Calu3 (cell line): ENCODE results near the gene CACNA1D. TPM values are rescaled to one million over a fixed set of nuclear protein-coding genes. Genes with fewer than 3 reads are reported as not detected.

Experiments used
- BruUV-seq: library from RNA; stranded (reverse); fragments of 400-500 nt; replicated peaks from 2 replicates; lab custom pipeline; 2021; lab: Mats Ljungman, UMichigan
- CTCF ChIA-PET: fragments of 300-600 bp; sonication (Branson Sonifier 250); formaldehyde crosslinking; loops from one replicate; lab custom pipeline; 2022; ENCODE audit warnings: antibody characterized with exemption; lab: Charles Lee
- DNase-seq: peaks from one replicate; pipeline ENCODE4 v3.0.0; 2022
- H3K27ac Mint-ChIP-seq: one replicate; pipeline ENCODE4 v1.8.0; 2022; ENCODE audit warnings: mixed read lengths; ENCODE audit not compliant: unreplicated experiment
- H3K27me3 Mint-ChIP-seq: one replicate; pipeline ENCODE4 v1.8.0; 2022; ENCODE audit warnings: mixed read lengths; ENCODE audit not compliant: unreplicated experiment
- H3K36me3 Mint-ChIP-seq: one replicate; pipeline ENCODE4 v1.8.0; 2022; ENCODE audit warnings: mild to moderate bottlenecking, moderate library complexity, mixed read lengths; ENCODE audit not compliant: insufficient read depth, unreplicated experiment
- H3K4me1 Mint-ChIP-seq: one replicate; pipeline ENCODE4 v1.8.0; 2022; ENCODE audit warnings: mild to moderate bottlenecking, low read depth, mixed read lengths; ENCODE audit not compliant: unreplicated experiment
- H3K4me3 Mint-ChIP-seq: one replicate; pipeline ENCODE4 v1.8.0; 2022; ENCODE audit warnings: mild to moderate bottlenecking, low read depth, moderate library complexity, mixed read lengths; ENCODE audit not compliant: unreplicated experiment
- H3K9me3 Mint-ChIP-seq: one replicate; pipeline ENCODE4 v1.8.0; 2022; ENCODE audit warnings: low read depth, mixed read lengths; ENCODE audit not compliant: unreplicated experiment
- CTCF ChIP-seq: fragments of 200-600 bp; IDR thresholded peaks from one replicate; pipeline ENCODE4 v1.8.0; 2022; ENCODE audit warnings: antibody characterized with exemption; ENCODE audit not compliant: unreplicated experiment
- intact Hi-C: fragments of 100-400 bp; cut with micrococcal nuclease; formaldehyde crosslinking; loops from one replicate; pipeline ENCODE4 v1.10.0; 2022; ENCODE audit not compliant: unreplicated experiment
- total RNA-seq: library from RNA; stranded (reverse); gene quantifications from 2 replicates; pipeline ENCODE4 v1.2.3, GENCODE V29; 2022

Gene CACNA1D
- total RNA-seq, 1 experiment from 2014 or later, result 48.3 TPM

DNA sequence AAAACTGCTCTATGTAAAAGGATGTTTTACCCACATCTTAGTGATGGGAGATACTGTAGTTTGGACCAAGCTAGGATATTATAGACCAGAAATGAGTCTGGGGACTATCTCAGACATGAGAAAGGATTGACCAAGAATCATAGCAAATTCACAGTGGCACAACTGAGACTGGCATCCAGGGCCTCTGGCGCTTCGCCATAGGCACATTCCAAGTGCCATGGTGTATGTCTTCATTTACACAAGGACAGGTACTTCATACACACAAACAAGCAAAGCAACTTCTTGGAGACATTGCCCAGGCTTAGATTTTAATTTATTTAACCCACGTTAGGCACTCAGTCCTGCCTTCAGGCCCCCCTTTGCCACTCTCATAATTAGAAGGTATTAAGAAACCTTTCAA is 28.9 kb downstream of the CACNA1D start:
- intact Hi-C loops, result no loop called here
- DNase-seq, result no peak
- CTCF ChIA-PET, result no interaction called here
- Mint-ChIP-seq H3K4me3 (no peak overlapping the region), H3K27ac (no peak overlapping the region), H3K36me3 (no peaks in the 10 kb centered on the region), H3K4me1 (no peaks in the 10 kb centered on the region), H3K27me3 (no peaks in the 10 kb centered on the region), H3K9me3 (no peaks in the 10 kb centered on the region)
- TF ChIP-seq CTCF, result no peak
- no TSS peak for BruUV-seq

DNA sequence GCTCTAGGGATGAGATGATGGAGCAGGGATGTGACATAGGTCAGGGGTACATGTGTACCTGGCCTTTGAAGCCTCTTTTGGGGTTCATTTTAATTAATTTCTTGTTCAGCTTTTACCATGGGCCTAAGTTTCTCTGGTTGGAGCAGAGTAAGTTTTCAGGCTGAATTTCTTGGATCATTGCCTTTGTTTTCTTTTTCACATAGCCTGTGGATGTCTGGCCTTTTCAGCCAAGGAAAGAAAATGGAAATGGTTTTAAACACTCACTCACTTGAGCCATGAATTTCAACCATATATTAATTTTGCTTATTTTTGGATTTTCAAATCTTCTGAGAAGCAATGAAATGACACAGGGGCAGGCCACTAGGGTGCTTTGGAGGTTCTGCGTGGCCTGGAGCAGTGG is 30.2 kb downstream of the CACNA1D start:
- H3K4me3 Mint-ChIP-seq, result no peak overlapping the region
- no peak for TF ChIP-seq CTCF
- H3K27ac Mint-ChIP-seq, result no peak overlapping the region
- no peaks in the 10 kb centered on the region for H3K9me3 Mint-ChIP-seq
- CTCF ChIA-PET, result no interaction called here
- BruUV-seq, result no TSS peak
- DNase-seq, result no peak
- no peaks in the 10 kb centered on the region for H3K4me1 Mint-ChIP-seq
- intact Hi-C loops, result no loop called here
- no peaks in the 10 kb centered on the region for H3K27me3 Mint-ChIP-seq
- H3K36me3 Mint-ChIP-seq, result no peaks in the 10 kb centered on the region

GRCh38 chr3:53525765-53526703 is 31.6 kb downstream of the CACNA1D start:
- Mint-ChIP-seq H3K4me3 (no peak overlapping the region), H3K9me3 (no peaks in the 10 kb centered on the region), H3K4me1 (peaks cover 4% of the 10 kb centered on the region), H3K36me3 (no peaks in the 10 kb centered on the region), H3K27me3 (no peaks in the 10 kb centered on the region), H3K27ac (no peak overlapping the region)
- intact Hi-C loops, result no loop called here
- CTCF ChIA-PET, result no interaction called here
- no peak for DNase-seq
- BruUV-seq, result no TSS peak
- TF ChIP-seq CTCF, result no peak

- H3K27ac Mint-ChIP-seq, result no peak overlapping the region
- no peak for TF ChIP-seq CTCF
- intact Hi-C loops, result no loop called here
- H3K36me3 Mint-ChIP-seq, result no peaks in the 10 kb centered on the region
- no peak for DNase-seq
- no TSS peak for BruUV-seq
- H3K9me3 Mint-ChIP-seq, result no peaks in the 10 kb centered on the region
- CTCF ChIA-PET, result no interaction called here
- no peaks in the 10 kb centered on the region for H3K27me3 Mint-ChIP-seq
- peaks cover 11% of the 10 kb centered on the region for H3K4me1 Mint-ChIP-seq
- H3K4me3 Mint-ChIP-seq, result no peak overlapping the region
Measured at GRCh38 chr3:53526704-53527055, 32.3 kb downstream of the CACNA1D start.
